Urinary bladder (tissue), 4 donors: ENCODE data around the gene NAA38. TPM values are rescaled to one million over a fixed set of nuclear protein-coding genes. Genes with fewer than 3 reads are reported as not detected.
A peak's percentile ranks its signal among the peaks of the same experiment; 100 is the strongest.

ENCODE experiments used
- DNase-seq: peaks from one replicate; pipeline ENCODE4 v3.0.0-alpha.2; 2015; ENCODE audit errors: extremely low spot score
- H3K27ac ChIP-seq: one replicate; pipeline ENCODE4 v1.5.1; 2013; ENCODE audit warnings: low read depth, mild to moderate bottlenecking, moderate library complexity
- H3K36me3 ChIP-seq: one replicate; pipeline ENCODE4 v1.6.1; 2013; ENCODE audit warnings: mild to moderate bottlenecking, moderate library complexity; ENCODE audit not compliant: insufficient read depth
- H3K4me1 ChIP-seq: one replicate; pipeline ENCODE4 v1.6.1; 2013; ENCODE audit warnings: mild to moderate bottlenecking, moderate library complexity; ENCODE audit not compliant: insufficient read depth
- H3K4me3 ChIP-seq: one replicate; pipeline ENCODE4 v1.5.1; 2013; ENCODE audit warnings: low read depth, low read length
- WGBS: extraction: QIAGEN DNeasy Blood & Tissue Kit; methylation state at CpG from one replicate; pipeline ENCODE4 v1.1.7; 2013; 5-methylcytosine and 5-hydroxymethylcytosine counted together
- polyA plus RNA-seq: library from polyadenylated mRNA; stranded (reverse); fragments of 200-250 nt; gene quantifications from one replicate; pipeline ENCODE4 v1.2.3, GENCODE V29; 2013
- total RNA-seq: library from RNA; depleted of rRNA; stranded (reverse); fragments of >200 nt; gene quantifications from one replicate; pipeline ENCODE4 v1.2.3, GENCODE V29; 2014
- donor health status: healthy with polysubstance abuse.
- donor health status: healthy.

Gene NAA38
- total and polyA plus RNA-seq, 2 donors = 44.4 to 110 TPM

- WGBS = 2% methylated on average over 30 of the region's 30 CpGs
- H3K4me3 ChIP-seq = peak overlapping the region; percentile 85
- H3K27ac ChIP-seq = peak overlapping the region; percentile 97
- DNase-seq = no peak
- H3K4me1 ChIP-seq = no peaks in the 10 kb centered on the region
- H3K36me3 ChIP-seq = peaks cover 3% of the 10 kb centered on the region
These were observed 29.1 kb upstream of the NAA38 start for GRCh38 chr17:7886227-7887037.

- no peak for DNase-seq
- no peaks in the 10 kb centered on the region for H3K36me3 ChIP-seq
- under 1% methylated on average over 55 of the region's 64 CpGs for WGBS
- peak overlapping the region; percentile 85 for H3K4me3 ChIP-seq
- H3K4me1 ChIP-seq = no peaks in the 10 kb centered on the region
- peak overlapping the region; percentile 97 for H3K27ac ChIP-seq
These were observed 28.2 kb upstream of the NAA38 start for GRCh38 chr17:7885367-7886226.

- H3K36me3 ChIP-seq = no peaks in the 10 kb centered on the region
- H3K4me3 ChIP-seq = peak overlapping the region; percentile 85
- DNase-seq = no peak
- WGBS = 5% methylated on average over 71 of the region's 100 CpGs
- no peaks in the 10 kb centered on the region for H3K4me1 ChIP-seq
- peak overlapping the region; percentile 97 for H3K27ac ChIP-seq
These were observed 27.4 kb upstream of the NAA38 start for GRCh38 chr17:7884581-7885366.

- Histone ChIP-seq H3K4me1 (no peaks in the 10 kb centered on the region), H3K4me3 (no peak overlapping the region), H3K36me3 (no peaks in the 10 kb centered on the region), H3K27ac (no peak overlapping the region)
- 4% methylated on average over 3 of the region's 3 CpGs for WGBS
- DNase-seq = peak; percentile 75
These were observed 26.5 kb upstream of the NAA38 start for GRCh38 chr17:7883781-7884386.

DNA sequence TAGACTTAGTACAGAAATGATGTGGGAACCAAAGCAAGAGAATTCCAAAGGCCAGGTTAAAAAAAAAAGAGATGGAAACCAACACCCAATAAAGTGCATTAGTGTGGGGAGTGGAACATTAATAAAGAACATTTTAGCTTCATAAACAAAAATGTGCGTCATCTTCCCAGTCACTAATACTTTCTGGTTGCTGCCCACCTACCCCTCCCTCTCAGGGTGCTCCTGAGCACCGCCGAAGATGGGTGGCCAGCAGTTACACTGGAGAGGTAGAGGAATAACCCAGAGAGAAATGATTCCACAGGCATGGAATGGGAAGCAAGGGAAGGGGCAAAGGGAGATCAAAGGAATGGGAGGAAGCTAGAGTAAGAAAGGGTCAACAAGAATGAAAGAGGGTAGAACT lies 25.3 kb upstream of the NAA38 start:
- no peak for DNase-seq
- H3K36me3 ChIP-seq = no peaks in the 10 kb centered on the region
- 61% methylated on average over 3 of the region's 3 CpGs for WGBS
- no peak overlapping the region for H3K4me3 ChIP-seq
- H3K4me1 ChIP-seq = no peaks in the 10 kb centered on the region
- H3K27ac ChIP-seq = no peak overlapping the region

DNA sequence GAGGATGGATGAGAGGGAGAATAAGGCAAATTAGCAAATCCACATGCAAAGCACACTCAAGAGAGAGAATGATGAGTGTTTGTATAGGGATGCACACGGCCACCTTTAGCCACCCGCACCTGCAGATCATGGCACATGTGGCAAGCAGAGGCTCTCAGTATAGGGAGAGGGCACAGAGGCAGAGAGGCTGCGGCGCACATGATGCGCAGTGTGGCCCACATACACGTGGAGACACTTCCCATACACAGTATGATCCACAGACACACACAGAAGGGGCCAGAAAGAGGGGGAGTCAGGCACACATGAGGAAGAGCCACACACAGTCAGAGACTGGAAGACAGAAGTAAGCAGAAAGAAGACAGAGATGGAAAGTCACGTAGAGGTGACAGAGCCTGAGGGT lies 24.7 kb upstream of the NAA38 start:
- Histone ChIP-seq H3K36me3 (no peaks in the 10 kb centered on the region), H3K4me1 (no peaks in the 10 kb centered on the region), H3K27ac (no peak overlapping the region), H3K4me3 (no peak overlapping the region)
- no peak for DNase-seq
- 71% methylated on average over 7 of the region's 7 CpGs for WGBS

GRCh38 chr17:7881276-7882054 lies 24.1 kb upstream of the NAA38 start:
- H3K4me1 ChIP-seq = no peaks in the 10 kb centered on the region
- no peak overlapping the region for H3K27ac ChIP-seq
- no peak for DNase-seq
- no peaks in the 10 kb centered on the region for H3K36me3 ChIP-seq
- 49% methylated on average over 7 of the region's 7 CpGs for WGBS
- H3K4me3 ChIP-seq = no peak overlapping the region

DNA sequence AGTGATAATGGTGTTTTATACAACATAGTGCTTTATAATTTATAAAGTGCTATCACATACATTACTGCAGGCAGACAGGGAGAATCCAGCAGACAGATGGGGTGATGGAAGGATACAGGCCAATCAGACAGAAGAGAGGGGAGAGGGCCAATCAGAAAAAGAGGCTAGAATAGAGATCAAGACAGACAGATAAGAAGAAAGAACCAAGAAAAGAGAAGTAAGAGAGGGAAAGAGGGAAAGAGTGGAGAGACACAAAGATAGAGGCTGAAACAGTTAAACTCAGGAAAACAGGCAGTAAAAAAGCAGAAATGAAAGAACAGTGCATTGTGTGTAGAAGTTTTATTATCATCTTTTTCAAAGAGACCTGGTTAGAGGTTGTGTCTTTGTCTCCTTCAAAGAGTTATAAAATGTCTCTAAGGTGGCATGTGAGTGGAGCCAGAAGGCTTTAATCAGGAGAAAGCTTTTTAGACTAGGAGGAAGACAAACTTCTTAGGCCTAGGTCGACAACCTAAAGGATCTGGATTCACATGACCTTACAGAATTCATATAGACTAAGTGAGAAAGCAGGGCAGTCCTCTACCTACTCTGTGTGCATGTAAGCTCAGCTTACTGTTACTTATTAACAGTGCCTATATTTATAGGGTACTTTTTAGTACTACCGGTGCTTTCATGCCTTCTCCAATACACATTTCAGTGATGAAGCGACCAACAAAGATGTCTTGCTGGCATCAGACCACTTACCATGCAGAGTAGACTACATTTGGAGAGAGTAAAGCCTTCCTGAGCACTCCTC lies 22.9 kb upstream of the NAA38 start:
- Histone ChIP-seq H3K36me3 (no peaks in the 10 kb centered on the region), H3K27ac (no peak overlapping the region), H3K4me3 (no peak overlapping the region), H3K4me1 (no peaks in the 10 kb centered on the region)
- no peak for DNase-seq
- WGBS = 49% methylated on average over 3 of the region's 3 CpGs

DNA sequence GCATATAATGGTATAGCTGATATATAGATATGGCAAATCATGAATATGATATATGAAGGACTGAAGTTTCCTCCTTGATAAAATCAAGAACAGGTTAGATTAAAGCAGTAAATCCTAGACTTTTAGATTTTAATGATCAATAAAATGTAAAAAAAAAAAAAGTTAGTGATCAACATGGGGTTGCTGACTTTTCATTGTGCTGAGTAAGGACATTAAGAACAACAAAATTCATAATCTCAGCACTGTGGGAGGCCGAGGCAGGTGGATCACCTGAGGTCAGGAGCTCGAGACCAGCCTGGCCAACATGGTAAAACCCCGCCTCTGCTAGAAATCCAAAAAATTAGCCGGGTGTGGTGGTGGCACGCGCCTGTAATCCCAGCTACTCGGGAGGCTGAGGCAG lies 20.9 kb upstream of the NAA38 start:
- H3K4me1 ChIP-seq = no peaks in the 10 kb centered on the region
- 86% methylated on average over 7 of the region's 7 CpGs for WGBS
- H3K4me3 ChIP-seq = no peak overlapping the region
- no peaks in the 10 kb centered on the region for H3K36me3 ChIP-seq
- H3K27ac ChIP-seq = no peak overlapping the region
- no peak for DNase-seq

GRCh38 chr17:7875804-7876370 lies 18.5 kb upstream of the NAA38 start:
- WGBS = 92% methylated on average over 2 of the region's 2 CpGs
- no peaks in the 10 kb centered on the region for H3K36me3 ChIP-seq

DNA sequence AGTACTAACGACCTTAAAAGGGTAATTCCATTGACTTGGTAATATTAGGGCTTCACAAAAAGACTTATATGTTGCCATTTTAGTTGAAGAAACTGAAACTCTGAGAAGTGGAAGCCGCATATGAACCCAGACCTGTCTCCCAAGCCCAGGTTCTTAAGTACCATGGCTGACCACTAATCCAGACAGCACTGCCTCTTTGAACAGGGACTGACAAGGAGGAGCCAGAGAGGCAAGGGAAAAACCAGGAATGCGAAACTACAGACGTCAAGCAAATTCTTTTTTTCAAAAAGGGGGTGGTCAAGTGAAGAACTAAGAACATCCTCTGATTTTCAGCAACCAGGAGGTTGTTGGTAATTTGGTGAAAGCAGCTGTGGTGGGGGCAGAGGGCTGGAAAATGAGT lies 15.7 kb upstream of the NAA38 start:
- no peaks in the 10 kb centered on the region for H3K36me3 ChIP-seq
- DNase-seq = no peak
- no peaks in the 10 kb centered on the region for H3K4me1 ChIP-seq
- WGBS = 70% methylated on average over 4 of the region's 4 CpGs
- no peak overlapping the region for H3K27ac ChIP-seq
- H3K4me3 ChIP-seq = no peak overlapping the region

More at GRCh38 chr17:7875804-7876370, 18.5 kb upstream of the NAA38 start:
- Histone ChIP-seq H3K4me1 (no peaks in the 10 kb centered on the region), H3K27ac (no peak overlapping the region), H3K4me3 (no peak overlapping the region)
- DNase-seq = no peak

GRCh38 chr17:7867881-7868329 lies 10.5 kb upstream of the NAA38 start:
- H3K36me3 ChIP-seq = no peaks in the 10 kb centered on the region
- H3K4me1 ChIP-seq = no peaks in the 10 kb centered on the region
- 75% methylated on average over 5 of the region's 5 CpGs for WGBS
- H3K4me3 ChIP-seq = no peak overlapping the region
- DNase-seq = no peak
- no peak overlapping the region for H3K27ac ChIP-seq
